ENCODE measurements around the gene CBX7.

Gene CBX7

DNA sequence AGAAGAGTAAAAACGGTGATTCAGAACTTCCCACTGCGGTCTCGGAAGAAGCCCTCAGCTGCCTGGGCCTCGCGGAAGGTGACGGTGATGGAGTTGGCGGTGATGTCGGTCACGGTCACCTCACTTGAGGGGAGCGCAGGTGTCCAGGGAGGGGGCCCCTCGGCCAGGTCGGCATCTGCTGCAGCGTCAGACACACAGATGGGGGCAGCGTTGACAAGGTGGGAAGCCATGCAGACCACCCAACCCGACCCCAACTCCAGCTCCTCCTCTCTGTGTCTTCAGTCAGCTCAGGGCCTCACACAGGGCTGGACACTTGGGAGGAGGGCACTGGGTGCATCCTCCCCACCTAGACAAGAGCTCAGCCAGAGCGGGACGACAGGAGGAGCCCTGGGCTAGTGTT, 18.6 kb downstream of the CBX7 start:
- no peak overlapping the region for H3K4me3 ChIP-seq (ENCODE audit: low read depth, low read length)
- H3K27ac ChIP-seq: no peak overlapping the region
- H3K4me1 ChIP-seq: no peaks in the 10 kb centered on the region
- no peak overlapping the region for H2AFZ ChIP-seq
- no peak overlapping the region for H3K9ac ChIP-seq
- no peaks in the 10 kb centered on the region for H3K27me3 ChIP-seq (ENCODE audit: control insufficient read depth, insufficient read depth, low read length)
- H3K9me3 ChIP-seq (ENCODE audit: control insufficient read depth, low read length): no peaks in the 10 kb centered on the region
- H3K36me3 ChIP-seq (ENCODE audit: control insufficient read depth, insufficient read depth, low read length): no peaks in the 10 kb centered on the region
- no peak overlapping the region for H3K4me2 ChIP-seq (ENCODE audit: low read length)
- no peaks in the 10 kb centered on the region for H3K79me2 ChIP-seq
- TF ChIP-seq, protein P1, sequence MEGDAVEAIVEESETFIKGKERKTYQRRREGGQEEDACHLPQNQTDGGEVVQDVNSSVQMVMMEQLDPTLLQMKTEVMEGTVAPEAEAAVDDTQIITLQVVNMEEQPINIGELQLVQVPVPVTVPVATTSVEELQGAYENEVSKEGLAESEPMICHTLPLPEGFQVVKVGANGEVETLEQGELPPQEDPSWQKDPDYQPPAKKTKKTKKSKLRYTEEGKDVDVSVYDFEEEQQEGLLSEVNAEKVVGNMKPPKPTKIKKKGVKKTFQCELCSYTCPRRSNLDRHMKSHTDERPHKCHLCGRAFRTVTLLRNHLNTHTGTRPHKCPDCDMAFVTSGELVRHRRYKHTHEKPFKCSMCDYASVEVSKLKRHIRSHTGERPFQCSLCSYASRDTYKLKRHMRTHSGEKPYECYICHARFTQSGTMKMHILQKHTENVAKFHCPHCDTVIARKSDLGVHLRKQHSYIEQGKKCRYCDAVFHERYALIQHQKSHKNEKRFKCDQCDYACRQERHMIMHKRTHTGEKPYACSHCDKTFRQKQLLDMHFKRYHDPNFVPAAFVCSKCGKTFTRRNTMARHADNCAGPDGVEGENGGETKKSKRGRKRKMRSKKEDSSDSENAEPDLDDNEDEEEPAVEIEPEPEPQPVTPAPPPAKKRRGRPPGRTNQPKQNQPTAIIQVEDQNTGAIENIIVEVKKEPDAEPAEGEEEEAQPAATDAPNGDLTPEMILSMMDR (IDR thresholded peaks at IDR 0.05): no peak

DNA sequence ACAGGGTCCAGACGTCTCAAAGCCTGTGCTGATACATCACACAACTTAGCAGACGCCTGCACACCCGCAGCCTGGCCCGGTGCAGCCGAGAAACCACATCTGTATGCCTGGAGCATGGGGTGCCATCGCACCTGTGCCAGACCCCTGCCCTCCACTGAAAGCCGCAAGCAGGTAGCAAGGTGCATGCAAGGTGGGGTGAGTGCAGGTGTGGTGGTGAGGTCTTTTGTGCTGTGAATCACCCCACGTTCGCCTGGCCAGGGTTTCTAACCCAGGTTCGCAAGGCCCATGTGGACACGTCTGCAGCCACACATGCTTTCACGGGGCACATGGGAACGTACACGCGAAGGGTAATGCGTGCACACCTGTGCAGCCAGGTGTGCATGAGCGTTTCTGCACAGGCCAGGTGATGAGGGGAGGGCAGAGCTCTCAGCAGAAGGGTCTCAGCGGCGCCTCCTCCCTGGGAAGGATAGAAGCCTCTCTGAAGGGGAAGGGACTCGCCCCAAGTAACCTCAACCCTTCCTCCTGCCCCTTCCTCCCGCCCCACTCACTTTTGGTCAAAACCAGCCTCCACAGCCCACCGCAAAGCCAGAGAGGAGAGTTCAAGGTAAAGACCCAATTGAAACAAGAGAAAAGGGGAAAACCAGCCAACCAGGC, 19.5 kb downstream of the CBX7 start:
- H3K27ac ChIP-seq: no peak overlapping the region
- no peaks in the 10 kb centered on the region for H3K36me3 ChIP-seq (ENCODE audit: control insufficient read depth, insufficient read depth, low read length)
- H3K9me3 ChIP-seq (ENCODE audit: control insufficient read depth, low read length): no peaks in the 10 kb centered on the region
- H3K27me3 ChIP-seq (ENCODE audit: control insufficient read depth, insufficient read depth, low read length): no peaks in the 10 kb centered on the region
- no peak overlapping the region for H3K9ac ChIP-seq
- no peaks in the 10 kb centered on the region for H3K4me1 ChIP-seq
- H2AFZ ChIP-seq: no peak overlapping the region
- TF ChIP-seq, protein P1 (IDR thresholded peaks at IDR 0.05): no peak
- no peaks in the 10 kb centered on the region for H3K79me2 ChIP-seq
- no peak overlapping the region for H3K4me2 ChIP-seq (ENCODE audit: low read length)
- no peak overlapping the region for H3K4me3 ChIP-seq (ENCODE audit: low read depth, low read length)

DNA sequence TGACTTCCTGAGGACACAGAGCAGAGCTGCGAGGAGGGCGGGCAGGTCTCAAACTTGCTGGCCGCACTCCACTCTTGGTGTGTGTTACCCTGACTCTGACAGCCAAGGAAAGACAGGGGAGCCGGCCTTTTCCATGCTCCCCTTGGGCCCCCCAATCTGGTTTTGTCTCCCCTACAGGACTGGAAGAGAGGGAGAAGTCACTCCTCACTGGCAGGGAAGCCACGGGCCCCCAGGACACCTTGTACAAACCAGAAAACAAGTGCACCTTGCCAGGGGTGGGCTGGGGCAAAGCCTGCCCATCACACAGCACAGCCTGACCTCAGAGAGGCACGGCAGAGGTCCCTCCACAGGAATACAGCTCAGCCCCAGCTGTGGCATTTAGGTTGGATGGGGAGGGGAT, 20.2 kb downstream of the CBX7 start:
- Histone ChIP-seq H3K27me3 (ENCODE audit: control insufficient read depth, insufficient read depth, low read length) (no peaks in the 10 kb centered on the region), H3K36me3 (ENCODE audit: control insufficient read depth, insufficient read depth, low read length) (no peaks in the 10 kb centered on the region), H3K79me2 (no peaks in the 10 kb centered on the region), H3K4me1 (no peaks in the 10 kb centered on the region), H3K4me2 (ENCODE audit: low read length) (no peak overlapping the region), H3K27ac (no peak overlapping the region), H3K4me3 (ENCODE audit: low read depth, low read length) (no peak overlapping the region), H2AFZ (no peak overlapping the region), H3K9me3 (ENCODE audit: control insufficient read depth, low read length) (no peaks in the 10 kb centered on the region), H3K9ac (no peak overlapping the region)
- TF ChIP-seq, protein P1 (IDR thresholded peaks at IDR 0.05): no peak

DNA sequence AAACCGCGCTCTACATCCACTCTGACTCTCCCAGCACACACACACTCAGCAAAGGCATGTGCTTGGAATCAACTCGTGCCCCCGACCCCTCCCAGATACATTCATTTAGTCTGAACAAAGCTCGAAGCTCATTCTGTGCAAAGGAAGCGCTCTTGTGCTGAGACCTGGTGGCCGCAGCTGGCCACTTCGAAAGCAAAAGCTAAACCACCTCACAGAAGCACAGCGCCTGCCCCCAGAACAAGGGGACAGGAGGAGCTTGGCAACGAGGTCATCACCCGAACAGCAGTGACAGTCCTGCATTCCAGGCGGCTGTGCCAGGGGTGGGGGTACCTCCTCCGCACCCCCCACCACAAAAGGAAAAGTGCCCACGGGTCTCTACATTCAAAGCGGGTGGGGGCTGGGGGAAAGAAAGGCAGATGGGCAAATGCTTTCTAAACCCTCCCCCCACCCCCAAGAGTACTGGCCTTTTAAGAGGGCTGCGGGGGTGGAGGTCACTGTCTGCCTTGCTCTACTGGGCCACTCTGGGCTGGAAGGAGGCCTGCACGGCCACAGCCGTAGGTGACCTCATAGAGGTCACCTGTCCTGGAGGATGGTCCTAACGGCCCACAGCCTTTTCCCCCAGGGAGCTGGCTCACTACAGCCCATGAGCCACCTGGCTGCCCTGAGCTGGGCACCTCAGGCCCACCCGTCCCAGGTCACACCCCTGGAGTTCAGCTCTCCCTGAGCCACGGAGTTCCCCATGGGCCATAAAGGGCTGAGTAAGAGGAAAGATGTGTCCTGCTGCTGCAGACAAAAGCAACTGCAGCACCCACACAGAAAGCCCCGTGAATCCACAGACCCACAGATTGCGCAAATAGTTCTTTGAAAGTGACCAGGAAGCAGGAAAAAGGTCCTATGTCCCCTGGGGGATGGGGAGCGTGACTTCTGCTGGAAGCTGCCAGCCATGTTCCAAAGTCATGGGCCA, 21.3 kb downstream of the CBX7 start:
- Histone ChIP-seq H3K4me2 (ENCODE audit: low read length) (no peak overlapping the region), H3K4me3 (ENCODE audit: low read depth, low read length) (no peak overlapping the region), H3K27ac (no peak overlapping the region), H2AFZ (no peak overlapping the region), H3K9me3 (ENCODE audit: control insufficient read depth, low read length) (no peaks in the 10 kb centered on the region), H3K79me2 (no peaks in the 10 kb centered on the region), H3K36me3 (ENCODE audit: control insufficient read depth, insufficient read depth, low read length) (no peaks in the 10 kb centered on the region), H3K9ac (no peak overlapping the region), H3K4me1 (no peaks in the 10 kb centered on the region), H3K27me3 (ENCODE audit: control insufficient read depth, insufficient read depth, low read length) (no peaks in the 10 kb centered on the region)
- TF ChIP-seq, protein P1 (IDR thresholded peaks at IDR 0.05): no peak
